Neural crest cell (in vitro differentiated cells): ENCODE results near the gene GSS. TPM values are rescaled to one million over a fixed set of nuclear protein-coding genes. Genes with fewer than 3 reads are reported as not detected.

Experiments used
- DNase-seq: peaks from one replicate; pipeline ENCODE4 v3.0.0; 2021; ENCODE audit warnings: low read depth, mixed read lengths, low spot score
- H3K27ac Mint-ChIP-seq: one replicate; pipeline ENCODE4 v1.8.0; 2021; ENCODE audit warnings: mild to moderate bottlenecking, mixed read lengths; ENCODE audit not compliant: unreplicated experiment
- H3K27me3 Mint-ChIP-seq: 2 replicates; pipeline ENCODE4 v1.8.0; 2021; ENCODE audit warnings: low read depth, mild to moderate bottlenecking, mixed read lengths
- H3K36me3 Mint-ChIP-seq: 2 replicates; pipeline ENCODE4 v1.8.0; 2021; ENCODE audit warnings: low read depth, mild to moderate bottlenecking, mixed read lengths
- H3K4me1 Mint-ChIP-seq: 2 replicates; pipeline ENCODE4 v1.8.0; 2021; ENCODE audit warnings: mixed read lengths
- H3K4me3 Mint-ChIP-seq: one replicate; pipeline ENCODE4 v1.8.0; 2021; ENCODE audit warnings: mild to moderate bottlenecking, mixed read lengths
- H3K9me3 Mint-ChIP-seq: 2 replicates; pipeline ENCODE4 v1.8.0; 2021; ENCODE audit warnings: mixed read lengths
- CTCF ChIP-seq: fragments of 200-600 bp; sonication (generic); conservative IDR thresholded peaks from 2 replicates; pipeline ENCODE4 v1.5.0; 2021; ENCODE audit warnings: antibody characterized with exemption, mild to moderate bottlenecking
- total RNA-seq: library from RNA; stranded (reverse); gene quantifications from 2 replicates; pipeline ENCODE4 v1.2.1, GENCODE V29; 2021

GSS gene
- total RNA-seq, 1 donor from 2014 or later: 78.8 TPM

GRCh38 chr20:34971561-34972235, 16.1 kb upstream of the GSS start:
- Mint-ChIP-seq H3K9me3 (no peaks in the 10 kb centered on the region), H3K4me3 (no peak overlapping the region), H3K4me1 (peaks cover 21% of the 10 kb centered on the region), H3K36me3 (no peaks in the 10 kb centered on the region), H3K27me3 (peaks cover 4% of the 10 kb centered on the region), H3K27ac (no peak overlapping the region)
- no peak for DNase-seq
- TF ChIP-seq CTCF: no peak

GRCh38 chr20:34970846-34971560, 15.4 kb upstream of the GSS start:
- DNase-seq: no peak
- TF ChIP-seq CTCF: no peak
- H3K4me3 Mint-ChIP-seq: no peak overlapping the region
- no peaks in the 10 kb centered on the region for H3K9me3 Mint-ChIP-seq
- H3K27me3 Mint-ChIP-seq: no peaks in the 10 kb centered on the region
- H3K36me3 Mint-ChIP-seq: no peaks in the 10 kb centered on the region
- H3K4me1 Mint-ChIP-seq: peaks cover 14% of the 10 kb centered on the region
- H3K27ac Mint-ChIP-seq: peak overlapping the region; percentile 46

DNA sequence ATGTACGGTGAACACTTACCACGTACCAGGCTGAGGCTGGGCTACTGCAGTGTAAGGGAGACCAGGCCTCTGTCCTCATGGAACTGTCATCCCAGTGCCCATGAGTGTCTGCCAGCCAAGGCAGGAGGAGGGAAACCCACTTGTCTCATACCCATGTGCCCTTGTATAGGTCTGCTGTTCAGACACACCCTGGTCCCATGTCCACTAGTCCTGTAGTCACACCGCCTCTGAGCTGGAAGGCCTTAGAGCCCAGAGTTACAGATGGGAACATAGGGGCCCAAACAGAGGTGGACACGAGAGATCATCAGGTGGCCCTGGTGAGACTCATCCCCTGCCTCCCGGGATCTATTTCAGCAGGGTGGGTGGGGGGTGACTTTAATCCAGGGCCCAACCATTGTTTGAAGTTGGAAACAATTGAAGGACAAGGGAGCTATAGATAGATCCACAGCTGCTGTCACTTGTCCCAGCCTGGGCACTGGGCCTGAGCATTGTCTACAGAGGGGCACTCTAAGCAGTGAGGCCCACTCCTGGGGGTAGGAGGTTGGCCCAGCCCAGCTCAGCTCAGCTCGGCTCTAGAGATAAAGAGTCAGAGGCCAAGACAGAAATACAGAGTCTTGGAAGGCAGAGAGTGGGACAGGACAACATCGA, 14.7 kb upstream of the GSS start:
- peaks cover 14% of the 10 kb centered on the region for H3K4me1 Mint-ChIP-seq
- H3K27ac Mint-ChIP-seq: no peak overlapping the region
- no peak for DNase-seq
- TF ChIP-seq CTCF: no peak
- no peaks in the 10 kb centered on the region for H3K36me3 Mint-ChIP-seq
- no peak overlapping the region for H3K4me3 Mint-ChIP-seq
- H3K9me3 Mint-ChIP-seq: no peaks in the 10 kb centered on the region
- no peaks in the 10 kb centered on the region for H3K27me3 Mint-ChIP-seq

GRCh38 chr20:34968042-34968775, 12.6 kb upstream of the GSS start:
- H3K4me3 Mint-ChIP-seq: no peak overlapping the region
- H3K27ac Mint-ChIP-seq: no peak overlapping the region
- no peaks in the 10 kb centered on the region for H3K36me3 Mint-ChIP-seq
- no peaks in the 10 kb centered on the region for H3K9me3 Mint-ChIP-seq
- no peak for TF ChIP-seq CTCF
- H3K4me1 Mint-ChIP-seq: peaks cover 12% of the 10 kb centered on the region
- H3K27me3 Mint-ChIP-seq: no peaks in the 10 kb centered on the region
- DNase-seq: no peak

GRCh38 chr20:34967421-34967820, 11.8 kb upstream of the GSS start:
- TF ChIP-seq CTCF: no peak
- H3K27ac Mint-ChIP-seq: no peak overlapping the region

More at GRCh38 chr20:34967421-34967820, 11.8 kb upstream of the GSS start:
- no peak for DNase-seq
- H3K36me3 Mint-ChIP-seq: no peaks in the 10 kb centered on the region
- H3K9me3 Mint-ChIP-seq: no peaks in the 10 kb centered on the region
- no peaks in the 10 kb centered on the region for H3K27me3 Mint-ChIP-seq
- peaks cover 8% of the 10 kb centered on the region for H3K4me1 Mint-ChIP-seq
- H3K4me3 Mint-ChIP-seq: no peak overlapping the region
